GM12874 (cell line): ENCODE results near the gene CA7.

Experiments
- CTCF ChIP-seq: IDR thresholded peaks from 2 replicates; pipeline ENCODE4 v1.5.1; 2011; ENCODE audit warnings: low read depth, mild to moderate bottlenecking, control low read depth, low read length, moderate library complexity; ENCODE audit not compliant: insufficient read depth

CA7 gene

GRCh38 chr16:66894055-66894454 is 49.8 kb downstream of the CA7 start:
- TF ChIP-seq CTCF, result no peak

GRCh38 chr16:66894948-66895688 is 50.9 kb downstream of the CA7 start:
- peak; percentile 87 for TF ChIP-seq CTCF

GRCh38 chr16:66895689-66895979 is 51.4 kb downstream of the CA7 start:
- no peak for TF ChIP-seq CTCF

GRCh38 chr16:66895999-66896398 is 51.8 kb downstream of the CA7 start:
- no peak for TF ChIP-seq CTCF

DNA sequence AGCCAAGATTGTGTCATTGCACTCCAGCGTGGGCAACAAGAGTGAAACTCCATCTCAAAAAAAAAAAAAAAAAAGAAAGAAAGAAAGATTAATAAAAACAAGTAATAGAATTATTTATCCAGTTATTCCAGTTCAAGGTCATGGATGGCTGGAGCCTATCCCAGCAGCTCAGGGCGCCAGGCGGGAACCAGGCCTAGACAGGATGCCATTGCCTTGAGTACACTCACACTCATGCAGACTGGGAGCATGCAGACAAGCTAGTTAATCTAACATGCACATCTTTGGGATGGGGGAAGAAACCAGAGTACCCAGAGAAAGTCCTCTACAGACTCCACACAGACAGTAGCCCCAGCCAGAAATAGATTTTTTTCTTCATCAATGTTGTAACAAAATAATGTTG is 54.0 kb downstream of the CA7 start:
- no peak for TF ChIP-seq CTCF

DNA sequence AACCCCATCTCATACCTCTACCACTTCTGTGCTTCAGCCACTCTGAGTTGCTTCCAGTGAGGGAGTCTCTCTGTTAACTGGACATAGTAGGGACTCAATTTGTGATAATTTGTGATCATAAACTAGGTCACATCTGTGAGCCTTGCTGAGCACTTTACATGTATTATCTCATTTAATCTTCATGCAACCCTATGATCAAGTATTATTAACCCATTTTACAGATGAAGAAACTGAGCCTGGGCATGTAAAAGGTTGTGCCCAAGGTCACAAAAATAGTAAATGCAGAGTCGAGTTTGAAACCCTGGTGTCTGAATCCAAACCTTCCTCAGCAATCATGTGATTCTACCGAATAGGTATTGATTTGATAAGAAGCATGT is 54.7 kb downstream of the CA7 start:
- TF ChIP-seq CTCF, result no peak

DNA sequence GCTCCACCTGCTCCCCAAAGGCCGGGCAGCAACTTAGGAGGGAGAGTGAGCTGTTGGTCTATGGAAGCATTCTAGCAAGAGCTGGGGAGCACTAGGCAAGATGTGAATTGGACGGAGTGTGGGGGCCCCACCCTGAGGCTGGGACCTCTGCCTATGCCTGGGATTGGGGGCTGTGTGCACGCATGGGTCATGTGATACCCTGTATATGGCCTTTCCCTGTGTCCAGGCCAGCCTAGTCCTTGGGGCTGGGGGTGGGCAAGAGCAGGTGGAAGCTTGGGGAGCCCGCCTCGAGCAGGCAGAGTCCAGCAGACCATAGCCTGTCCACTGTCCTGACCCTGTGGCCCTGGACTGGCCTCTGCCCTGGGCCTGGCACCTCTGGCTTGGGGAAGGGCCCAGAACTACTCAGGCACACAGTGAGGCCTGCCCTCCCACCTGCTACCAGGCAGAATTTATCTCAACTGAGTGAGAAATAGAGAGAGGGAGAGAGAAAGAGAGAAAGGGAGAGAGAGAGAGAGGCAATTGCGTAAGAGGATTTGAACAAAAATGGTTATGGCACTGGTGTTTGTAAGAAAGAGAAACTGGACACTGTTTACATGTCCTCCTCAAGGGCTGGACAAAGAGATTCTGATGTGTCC is 55.2 kb downstream of the CA7 start:
- TF ChIP-seq CTCF, result no peak
